IMR-90 (cell line): ENCODE data around the gene ARHGAP10. TPM values are rescaled to one million over a fixed set of nuclear protein-coding genes. Genes with fewer than 3 reads are reported as not detected.

Source experiments
- ATAC-seq: fragments of 200-7000 bp; cut with Tn5 transposase; 2 replicates; pipeline ENCODE4 v1.9.1; 2020; ENCODE audit warnings: low read depth, mild to moderate bottlenecking, moderate library complexity
- BruUV-seq: library from RNA; stranded (reverse); fragments of 400-500 nt; replicated peaks from 2 replicates; lab custom pipeline; 2021; lab: Mats Ljungman, UMichigan
- CTCF ChIA-PET: fragments of 300-600 bp; formaldehyde crosslinking; extraction: SDS; loops from one replicate; lab custom pipeline; 2021; ENCODE audit warnings: antibody characterized with exemption; lab: Yijun Ruan, JAX
- POLR2A ChIA-PET: fragments of 300-600 bp; sonication (Branson Sonifier 250); formaldehyde crosslinking; loops from one replicate; lab custom pipeline; 2022; ENCODE audit warnings: antibody characterized with exemption; ENCODE audit not compliant: unreplicated experiment; lab: Charles Lee
- DNase-seq: peaks from one replicate; pipeline ENCODE4 v3.0.0; 2013
- H2AFZ ChIP-seq: replicated peaks from 2 replicates; pipeline ENCODE3; 2013; ENCODE audit warnings: low read length, mild to moderate bottlenecking; ENCODE audit not compliant: poor library complexity
- H2AK5ac ChIP-seq: 2 replicates; pipeline ENCODE4 v1.6.1; 2013; ENCODE audit warnings: low read depth, low read length, inconsistent platforms
- H2AK9ac ChIP-seq: replicated peaks from 2 replicates; pipeline ENCODE3; 2013; ENCODE audit warnings: mild to moderate bottlenecking, low read depth, low read length, moderate library complexity; ENCODE audit not compliant: poor library complexity
- H2BK120ac ChIP-seq: 2 replicates; pipeline ENCODE4 v1.6.1; 2013; ENCODE audit warnings: low read depth, low read length, inconsistent platforms
- H2BK15ac ChIP-seq: 3 replicates; pipeline ENCODE4 v1.6.1; 2013; ENCODE audit warnings: low read depth, low read length, inconsistent platforms
- H2BK20ac ChIP-seq: 2 replicates; pipeline ENCODE4 v1.6.1; 2013; ENCODE audit warnings: low read depth, mild to moderate bottlenecking, inconsistent platforms, low read length, moderate library complexity
- H2BK5ac ChIP-seq: 2 replicates; pipeline ENCODE4 v1.6.1; 2013; ENCODE audit warnings: mild to moderate bottlenecking, low read depth, low read length, inconsistent platforms; ENCODE audit not compliant: poor library complexity, severe bottlenecking
- H3K14ac ChIP-seq: replicated peaks from 2 replicates; pipeline ENCODE4 v1.6.1; 2013; ENCODE audit warnings: low read depth, low read length, inconsistent platforms
- H3K18ac ChIP-seq: 2 replicates; pipeline ENCODE4 v1.6.1; 2013; ENCODE audit warnings: low read depth, low read length, control low read depth
- H3K23ac ChIP-seq: 2 replicates; pipeline ENCODE4 v1.6.1; 2013; ENCODE audit warnings: low read depth, low read length, inconsistent platforms
- H3K27ac ChIP-seq: 2 replicates; pipeline ENCODE4 v1.5.1; 2013; ENCODE audit warnings: mild to moderate bottlenecking, control low read depth, low read length; ENCODE audit not compliant: insufficient read depth
- H3K27me3 ChIP-seq: 2 replicates; pipeline ENCODE4 v1.6.1; 2013; ENCODE audit warnings: low read length; ENCODE audit not compliant: control insufficient read depth, insufficient read depth
- H3K36me3 ChIP-seq: 2 replicates; pipeline ENCODE4 v1.6.1; 2013; ENCODE audit warnings: low read length, mixed read lengths; ENCODE audit not compliant: control insufficient read depth, insufficient read depth
- H3K4ac ChIP-seq: 2 replicates; pipeline ENCODE4 v1.6.1; 2013; ENCODE audit warnings: low read depth, low read length, inconsistent platforms
- H3K4me1 ChIP-seq: 2 replicates; pipeline ENCODE4 v1.6.1; 2013; ENCODE audit warnings: low read length, mixed read lengths; ENCODE audit not compliant: control insufficient read depth, insufficient read depth
- H3K4me2 ChIP-seq: 2 replicates; pipeline ENCODE4 v1.6.1; 2013; ENCODE audit warnings: low read depth, mild to moderate bottlenecking, control low read depth, low read length, moderate library complexity
- H3K4me3 ChIP-seq: 2 replicates; pipeline ENCODE4 v1.5.1; 2013; ENCODE audit warnings: low read depth, mild to moderate bottlenecking, control low read depth, low read length, moderate library complexity; ENCODE audit not compliant: insufficient read depth
- H3K56ac ChIP-seq: 2 replicates; pipeline ENCODE4 v1.6.1; 2013; ENCODE audit warnings: low read length, inconsistent platforms; ENCODE audit not compliant: insufficient read depth; ENCODE audit errors: extremely low read depth
- H3K79me1 ChIP-seq, 2 experiments: 2 replicates each; pipeline ENCODE4 v1.6.1; 2013; ENCODE audit warnings: low read length in 2 of 2, inconsistent platforms in 1 of 2, low read depth in 1 of 2
- H3K9ac ChIP-seq: 2 replicates; pipeline ENCODE4 v1.6.1; 2013; ENCODE audit warnings: low read depth, low read length, control low read depth
- H3K9me1 ChIP-seq: 2 replicates; pipeline ENCODE4 v1.6.1; 2013; ENCODE audit warnings: low read length, inconsistent platforms; ENCODE audit not compliant: insufficient read depth
- H3K9me3 ChIP-seq: 2 replicates; pipeline ENCODE4 v1.6.1; 2013; ENCODE audit warnings: low read length; ENCODE audit not compliant: control insufficient read depth, insufficient read depth
- H4K20me1 ChIP-seq: 2 replicates; pipeline ENCODE4 v1.6.1; 2013; ENCODE audit warnings: low read length, inconsistent platforms; ENCODE audit not compliant: insufficient read depth
- H4K5ac ChIP-seq: 2 replicates; pipeline ENCODE4 v1.6.1; 2013; ENCODE audit warnings: mild to moderate bottlenecking, low read depth, low read length, control low read depth
- H4K8ac ChIP-seq, 2 experiments: 2 replicates each; pipeline ENCODE4 v1.6.1; 2013; ENCODE audit warnings: low read depth in 2 of 2, low read length in 2 of 2, control low read depth in 1 of 2, inconsistent platforms in 1 of 2
- H4K91ac ChIP-seq: 2 replicates; pipeline ENCODE4 v1.6.1; 2013; ENCODE audit warnings: low read depth, low read length, inconsistent platforms; ENCODE audit not compliant: insufficient read depth
- BHLHE40 ChIP-seq: fragments of 150-350 bp; IDR thresholded peaks from 2 replicates; pipeline ENCODE4 v1.6.1; 2016; ENCODE audit warnings: mild to moderate bottlenecking, low read depth, low read length
- CEBPB ChIP-seq: IDR thresholded peaks from 2 replicates; pipeline ENCODE4 v1.6.1; 2012; ENCODE audit warnings: low read depth, low read length, improper control_type of control experiment
- CHD1 ChIP-seq: IDR thresholded peaks from 2 replicates; pipeline ENCODE4 v1.6.1; 2012; ENCODE audit warnings: low read depth, low read length, improper control_type of control experiment
- CTCF ChIP-seq: conservative IDR thresholded peaks from 2 replicates; pipeline ENCODE4 v1.5.1; 2012; ENCODE audit warnings: mild to moderate bottlenecking, low read depth, low read length, improper control_type of control experiment
- FOS ChIP-seq: fragments of 150-350 bp; IDR thresholded peaks from 2 replicates; pipeline ENCODE4 v1.6.1; 2016; ENCODE audit warnings: low read depth, low read length
- MAFK ChIP-seq: IDR thresholded peaks from 2 replicates; pipeline ENCODE4 v1.6.1; 2012; ENCODE audit warnings: low read depth, low read length, improper control_type of control experiment
- MAZ ChIP-seq: IDR thresholded peaks from 2 replicates; pipeline ENCODE4 v1.6.1; 2012; ENCODE audit warnings: low read depth, mild to moderate bottlenecking, low read length, improper control_type of control experiment, moderate library complexity, borderline replicate concordance
- MXI1 ChIP-seq: IDR thresholded peaks from 2 replicates; pipeline ENCODE4 v1.6.1; 2012; ENCODE audit warnings: low read depth, mild to moderate bottlenecking, low read length, moderate library complexity, borderline replicate concordance
- NFE2L2 ChIP-seq: fragments of 150-350 bp; IDR thresholded peaks from 2 replicates; pipeline ENCODE4 v1.6.1; 2016; ENCODE audit warnings: low read depth, mild to moderate bottlenecking, low read length
- POLR2A ChIP-seq: IDR thresholded peaks from 2 replicates; pipeline ENCODE4 v1.6.1; 2012; ENCODE audit warnings: mild to moderate bottlenecking, low read depth, low read length
- RAD21 ChIP-seq: IDR thresholded peaks from 2 replicates; pipeline ENCODE4 v1.6.1; 2012; ENCODE audit warnings: low read length, improper control_type of control experiment
- RCOR1 ChIP-seq: IDR thresholded peaks from 2 replicates; pipeline ENCODE4 v1.6.1; 2012; ENCODE audit warnings: mild to moderate bottlenecking, low read length, improper control_type of control experiment; ENCODE audit not compliant: insufficient replicate concordance
- RFX5 ChIP-seq: IDR thresholded peaks from 2 replicates; pipeline ENCODE4 v1.8.0; 2012; ENCODE audit warnings: low read depth, mild to moderate bottlenecking, low read length, moderate library complexity
- SMC3 ChIP-seq: fragments of 150-350 bp; IDR thresholded peaks from 2 replicates; pipeline ENCODE4 v1.6.1; 2016; ENCODE audit warnings: low read depth, mild to moderate bottlenecking, antibody characterized with exemption, low read length, moderate library complexity
- WGBS, 2 experiments: methylation state at CpG; one replicate each; pipeline versions ENCODE4 v1.1.5 to v1.1.7; 2013; ENCODE audit warnings: missing lambda C conversion rate in 2 of 2; ENCODE audit not compliant: insufficient read length in 1 of 2; ENCODE audit errors: extremely low coverage in 2 of 2; 5-methylcytosine and 5-hydroxymethylcytosine counted together
- dilution Hi-C: fragments of 300-500 bp; cut with HindIII; formaldehyde crosslinking; loops from one replicate; pipeline ENCODE4 v1.14.3; 2018; ENCODE audit warnings: low sequenced_read_pairs; ENCODE audit not compliant: unreplicated experiment
- in situ Hi-C: fragments of 300-500 bp; cut with MboI; formaldehyde crosslinking; loops from 3 replicates; pipeline ENCODE4 v1.14.3; 2019; ENCODE audit warnings: low sequenced_read_pairs, inconsistent platforms, mixed read lengths
- intact Hi-C: fragments of 100-400 bp; cut with micrococcal nuclease; formaldehyde crosslinking; loops from 2 replicates; pipeline ENCODE4 v1.10.0; 2022
- polyA plus RNA-seq, 3 experiments: library from polyadenylated mRNA; depleted of rRNA; stranded (reverse); fragments of >200 nt; gene quantifications; 2 replicates each; pipeline ENCODE4 v1.2.3, GENCODE V29; 2012; ENCODE audit warnings: low replicate concordance in 1 of 3
- total RNA-seq: library from RNA; depleted of rRNA; stranded (reverse); fragments of >200 nt; gene quantifications from 2 replicates; pipeline ENCODE4 v1.2.3, GENCODE V29; 2012
- TF ChIP-seq, protein P1 (sequence below): fragments of 150-350 bp; IDR thresholded peaks from 2 replicates; pipeline ENCODE4 v1.6.1; 2017; ENCODE audit warnings: mild to moderate bottlenecking, antibody characterized with exemption, low read length, low read depth
- TF ChIP-seq, protein P2 (sequence below): fragments of 150-350 bp; IDR thresholded peaks from 2 replicates; pipeline ENCODE4 v1.6.1; 2016; ENCODE audit warnings: low read depth, mild to moderate bottlenecking, low read length, moderate library complexity, borderline replicate concordance

ARHGAP10 gene
- total and polyA plus RNA-seq, 2 of the 4 experiments (the other 2 are of a cell fraction), result 27.1 to 29.4 TPM

DNA sequence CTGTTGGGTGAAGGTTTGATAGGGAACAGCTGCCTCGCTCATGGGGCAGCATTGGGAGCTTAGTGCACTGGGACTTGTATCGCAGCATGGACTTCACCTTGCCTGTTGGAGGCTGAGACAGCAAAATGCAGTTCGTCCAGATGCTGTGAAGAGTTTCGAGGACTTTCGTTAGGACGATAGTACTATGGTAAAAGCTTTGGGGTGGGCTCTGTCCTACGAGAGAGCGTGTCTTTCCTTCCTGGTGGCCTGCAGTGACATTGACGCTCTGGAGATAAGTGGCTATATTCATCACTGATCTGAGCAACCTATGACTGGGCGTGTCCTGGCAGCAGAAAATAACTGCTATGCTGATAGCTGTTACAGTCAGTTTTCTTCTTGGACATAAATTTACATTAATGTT is 44.8 kb downstream of the ARHGAP10 start:
- peak overlapping the region; percentile 65 for H2AK5ac ChIP-seq
- peak overlapping the region; percentile 65 for H3K4ac ChIP-seq
- H3K23ac ChIP-seq, result no peak overlapping the region
- H3K79me1 ChIP-seq, result peaks cover 31 to 76% of the 10 kb centered on the region in 2 experiments
- no peak overlapping the region for H3K4me3 ChIP-seq
- peak overlapping the region; percentile 16 for H4K5ac ChIP-seq
- DNase-seq (no peak), ATAC-seq (no peak)
- POLR2A ChIA-PET, result no interaction called here
- CTCF ChIA-PET, result no interaction called here
- H3K9me1 ChIP-seq, result peaks cover 28% of the 10 kb centered on the region
- dilution Hi-C loops, result no loop called here
- no peak overlapping the region for H2BK5ac ChIP-seq
- H3K4me2 ChIP-seq, result no peak overlapping the region
- peak overlapping the region; percentile 21; the same call in 1 of the 2 replicates for H3K27ac ChIP-seq
- H3K9ac ChIP-seq, result no peak overlapping the region
- peaks cover 3% of the 10 kb centered on the region; the same call in 1 of the 2 replicates for H3K36me3 ChIP-seq
- H3K18ac ChIP-seq, result peak overlapping the region; percentile 45; the same call in 1 of the 2 replicates
- H2BK20ac ChIP-seq, result 0 out of 2 replicates have a peak overlapping the region, but pooled peaks have one; percentile 8
- intact Hi-C loops, result loop anchor here (5.0 kb wide), 1 partner anchor 46 kb away; no protein-coding TSS in a partner anchor
- H3K27me3 ChIP-seq, result no peaks in the 10 kb centered on the region
- H2AK9ac ChIP-seq, result peak overlapping the region; percentile 15
- peak overlapping the region in 1 of 2 experiments; percentile 33; a peak in 1 of 4 replicates for H4K8ac ChIP-seq
- BruUV-seq, result no TSS peak
- H4K20me1 ChIP-seq, result peaks cover 45% of the 10 kb centered on the region
- H2BK15ac ChIP-seq, result 0 out of 3 replicates have a peak overlapping the region, but pooled peaks have one; percentile 57
- peak overlapping the region; percentile 27; the same call in 1 of the 2 replicates for H4K91ac ChIP-seq
- in situ Hi-C loops, result no loop called here
- no CpG with 5 or more reads among the region's 10 CpGs for WGBS, 2 experiments
- no peak overlapping the region for H3K56ac ChIP-seq
- H2AFZ ChIP-seq, result no peak overlapping the region
- H2BK120ac ChIP-seq, result peak overlapping the region; percentile 11; the same call in 1 of the 2 replicates
- H3K9me3 ChIP-seq, result no peaks in the 10 kb centered on the region
- peak overlapping the region; percentile 61 for H3K14ac ChIP-seq
- peaks cover 26% of the 10 kb centered on the region for H3K4me1 ChIP-seq
- no peak for TF ChIP-seq CEBPB
- no peak for TF ChIP-seq CTCF
- TF ChIP-seq MAZ, result no peak
- TF ChIP-seq SMC3, result no peak
- TF ChIP-seq MXI1, result no peak
- TF ChIP-seq POLR2A, result no peak
- no peak for TF ChIP-seq BHLHE40
- no peak for TF ChIP-seq RFX5
- no peak for TF ChIP-seq RAD21
- TF ChIP-seq MAFK, result no peak
- TF ChIP-seq, protein P1, sequence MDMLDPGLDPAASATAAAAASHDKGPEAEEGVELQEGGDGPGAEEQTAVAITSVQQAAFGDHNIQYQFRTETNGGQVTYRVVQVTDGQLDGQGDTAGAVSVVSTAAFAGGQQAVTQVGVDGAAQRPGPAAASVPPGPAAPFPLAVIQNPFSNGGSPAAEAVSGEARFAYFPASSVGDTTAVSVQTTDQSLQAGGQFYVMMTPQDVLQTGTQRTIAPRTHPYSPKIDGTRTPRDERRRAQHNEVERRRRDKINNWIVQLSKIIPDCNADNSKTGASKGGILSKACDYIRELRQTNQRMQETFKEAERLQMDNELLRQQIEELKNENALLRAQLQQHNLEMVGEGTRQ, result no peak
- no peak for TF ChIP-seq FOS
- TF ChIP-seq NFE2L2, result no peak
- TF ChIP-seq RCOR1, result no peak
- TF ChIP-seq CHD1, result no peak
- TF ChIP-seq, protein P2, sequence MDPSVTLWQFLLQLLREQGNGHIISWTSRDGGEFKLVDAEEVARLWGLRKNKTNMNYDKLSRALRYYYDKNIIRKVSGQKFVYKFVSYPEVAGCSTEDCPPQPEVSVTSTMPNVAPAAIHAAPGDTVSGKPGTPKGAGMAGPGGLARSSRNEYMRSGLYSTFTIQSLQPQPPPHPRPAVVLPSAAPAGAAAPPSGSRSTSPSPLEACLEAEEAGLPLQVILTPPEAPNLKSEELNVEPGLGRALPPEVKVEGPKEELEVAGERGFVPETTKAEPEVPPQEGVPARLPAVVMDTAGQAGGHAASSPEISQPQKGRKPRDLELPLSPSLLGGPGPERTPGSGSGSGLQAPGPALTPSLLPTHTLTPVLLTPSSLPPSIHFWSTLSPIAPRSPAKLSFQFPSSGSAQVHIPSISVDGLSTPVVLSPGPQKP, result no peak
